SK-N-MC (cell line): ENCODE results near the gene GPRC5C.

ENCODE experiments used
- EZH2 ChIP-seq: fragments of 200-600 bp; sonication (generic); IDR thresholded peaks from one replicate; pipeline ENCODE4 v1.6.1; 2017; ENCODE audit warnings: antibody characterized with exemption
- FOXP2 ChIP-seq: optimal IDR thresholded peaks from 2 replicates; pipeline ENCODE3; 2011; ENCODE audit warnings: mild to moderate bottlenecking, moderate library complexity; ENCODE audit not compliant: insufficient read depth; ENCODE audit errors: extremely low read length, control extremely low read depth
- POLR2AphosphoS5 ChIP-seq: IDR thresholded peaks from 2 replicates; pipeline ENCODE4 v1.6.1; 2012; ENCODE audit warnings: mild to moderate bottlenecking, low read depth, low read length, borderline replicate concordance

DNA sequence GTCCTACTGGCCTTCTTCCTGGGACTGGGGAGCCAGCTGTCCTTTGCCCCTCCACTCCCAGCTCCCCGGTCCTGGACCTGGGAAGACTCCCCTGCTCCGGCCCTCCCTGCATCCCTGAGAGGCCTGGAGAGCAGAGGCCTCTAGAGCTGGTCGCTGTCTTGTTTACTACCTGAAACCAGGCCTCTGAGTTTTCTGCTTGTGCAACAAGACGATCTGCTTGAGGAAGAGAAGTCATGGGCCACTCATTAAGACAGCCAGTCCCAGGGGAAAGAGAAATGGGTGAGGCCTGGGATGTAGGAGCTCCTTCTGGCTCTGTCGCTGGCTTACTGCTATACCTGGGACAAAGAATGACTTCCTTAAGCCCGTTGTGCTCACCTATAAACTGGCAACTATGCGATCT lies 29.8 kb upstream of the GPRC5C start:
- TF ChIP-seq EZH2, result no peak
- no peak for TF ChIP-seq POLR2AphosphoS5
- TF ChIP-seq FOXP2, result no peak
